Stimulated activated CD4-positive, alpha-beta T cell treated with anti-CD3 and anti-CD28 coated beads, Interleukin-4, amount 100 ng/mL, for 4 hours (primary cell): ENCODE measurements around the gene KAT8.
"Not testable (repeated sequence)": the region's sequence is repeated elsewhere in the genome, so short reads cannot be mapped to it uniquely, and the experiment has no call there.

ENCODE experiments used
- DNase-seq, 2 experiments: peaks; one replicate each; pipeline ENCODE4 v3.0.0-alpha.2; 2020

The KAT8 gene

GRCh38 chr16:31133046-31133501, 15.6 kb downstream of the KAT8 start:
- DNase-seq, result no peak

GRCh38 chr16:31134091-31134571, 16.7 kb downstream of the KAT8 start:
- DNase-seq, result no peak

- no peak for DNase-seq
Observed at GRCh38 chr16:31134625-31135534, 17.4 kb downstream of the KAT8 start.

GRCh38 chr16:31135535-31136286, 18.2 kb downstream of the KAT8 start, which contains the start of gene PRSS8:
TSS of gene PRSS8 (minus strand) at chr16:31135727. CDS start at chr16:31135498, 229 bp downstream.
- DNase-seq, result no peak

- DNase-seq, result no peak
Observed at GRCh38 chr16:31136287-31136662, 18.8 kb downstream of the KAT8 start.

GRCh38 chr16:31136822-31137499, 19.5 kb downstream of the KAT8 start:
- not testable (repeated sequence) for DNase-seq

GRCh38 chr16:31138621-31139578, 21.4 kb downstream of the KAT8 start:
- DNase-seq, result no peak

GRCh38 chr16:31141071-31141469, 23.6 kb downstream of the KAT8 start:
- DNase-seq, result not testable (repeated sequence)

GRCh38 chr16:31141489-31142108, 24.1 kb downstream of the KAT8 start:
- no peak for DNase-seq

- DNase-seq, result peak; percentile 97 to 98
Observed at GRCh38 chr16:31142109-31143010, 24.9 kb downstream of the KAT8 start.

- DNase-seq, result no peak
Observed at GRCh38 chr16:31143011-31143693, 25.7 kb downstream of the KAT8 start.

- no peak for DNase-seq
Observed at GRCh38 chr16:31143694-31144148, 26.3 kb downstream of the KAT8 start.

GRCh38 chr16:31144418-31144817, 27.0 kb downstream of the KAT8 start:
- DNase-seq, result not testable (repeated sequence)

GRCh38 chr16:31145398-31145990, 28.0 kb downstream of the KAT8 start:
- no peak for DNase-seq

- no peak for DNase-seq
Observed at GRCh38 chr16:31147574-31147973, 30.1 kb downstream of the KAT8 start.

- DNase-seq, result no peak
Observed at GRCh38 chr16:31148281-31148728, 30.8 kb downstream of the KAT8 start.

- no peak for DNase-seq
Observed at GRCh38 chr16:31148896-31149295, 31.4 kb downstream of the KAT8 start.

GRCh38 chr16:31149332-31149731, 31.9 kb downstream of the KAT8 start:
- no peak for DNase-seq
